GM18498 (cell line): ENCODE measurements around the gene TRPC4.
"Not testable (repeated sequence)": the region's sequence is repeated elsewhere in the genome, so short reads cannot be mapped to it uniquely, and the experiment has no call there.

Experiments
- ATAC-seq: cut with Tn5 transposase; IDR thresholded peaks from one replicate; pipeline ENCODE4 v1.9.1; 2021; ENCODE audit warnings: mild to moderate bottlenecking, moderate library complexity; ENCODE audit not compliant: unreplicated experiment

TRPC4 gene

GRCh38 chr13:37835392-37835791 is 34.2 kb downstream of the TRPC4 start:
- no peak for ATAC-seq

- ATAC-seq, result no peak
These were observed 36.2 kb downstream of the TRPC4 start for GRCh38 chr13:37833411-37833810.

GRCh38 chr13:37816276-37816675 is 53.3 kb downstream of the TRPC4 start:
- no peak for ATAC-seq

DNA sequence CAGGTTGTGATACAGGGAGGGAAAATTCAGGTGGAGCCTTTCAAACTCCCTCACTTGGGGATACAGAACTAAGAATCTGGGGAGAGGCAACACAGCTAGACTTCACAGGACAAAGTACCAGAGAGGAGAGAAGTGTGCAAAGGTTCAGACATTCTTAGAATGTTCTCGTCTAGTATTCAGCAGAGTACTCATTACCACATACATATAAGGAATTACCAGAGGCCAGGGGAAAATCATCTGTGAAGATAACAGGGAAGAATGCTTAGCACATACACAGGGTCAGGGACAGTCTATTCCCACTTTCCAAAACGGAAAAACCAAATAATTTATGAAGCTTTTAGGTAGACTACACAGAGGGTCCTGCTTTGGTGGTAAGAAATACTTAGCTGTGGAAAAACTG is 58.1 kb downstream of the TRPC4 start:
- ATAC-seq, result no peak

DNA sequence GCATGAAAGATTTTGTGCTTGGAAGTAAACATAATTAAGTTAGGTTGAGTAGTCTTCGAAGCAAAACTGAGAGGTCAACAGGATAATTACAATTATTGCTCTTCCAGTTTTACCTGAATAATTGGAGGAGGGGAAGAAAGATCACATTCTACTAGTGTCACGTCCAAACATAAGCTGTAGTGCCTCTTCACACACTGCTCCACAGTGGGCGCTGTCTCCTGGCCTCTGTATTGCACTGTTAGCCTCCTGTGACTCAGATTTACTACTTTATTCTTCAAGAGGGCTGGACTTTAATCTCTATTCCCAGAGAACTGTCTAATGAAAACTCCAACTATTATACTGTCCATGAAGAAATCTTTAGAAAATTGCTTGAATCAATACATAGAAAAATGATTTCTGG is 62.9 kb downstream of the TRPC4 start:
- no peak for ATAC-seq

GRCh38 chr13:37797631-37798030 is 71.9 kb downstream of the TRPC4 start:
- no peak for ATAC-seq

DNA sequence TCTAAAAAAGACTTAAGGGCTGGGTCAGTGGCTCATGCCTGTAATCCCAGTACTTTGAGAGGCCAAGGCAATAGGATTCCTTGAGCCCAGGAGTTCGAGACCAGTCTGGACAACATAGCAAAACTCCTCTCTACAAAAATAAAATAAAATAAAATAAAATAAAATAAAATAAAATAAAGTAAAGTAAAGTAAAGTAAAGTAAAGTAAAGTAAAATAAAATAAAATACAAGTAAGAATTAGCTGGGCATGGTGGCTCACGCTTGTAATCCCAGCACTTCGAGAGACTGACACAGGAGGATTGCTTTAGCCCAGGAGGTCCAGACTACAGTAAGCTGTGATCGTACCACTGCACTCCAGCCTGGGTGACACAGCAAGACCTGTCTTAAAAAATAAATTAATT is 72.8 kb downstream of the TRPC4 start:
- ATAC-seq, result not testable (repeated sequence)

- ATAC-seq, result no peak
These were observed 74.2 kb downstream of the TRPC4 start for GRCh38 chr13:37795326-37795725.

DNA sequence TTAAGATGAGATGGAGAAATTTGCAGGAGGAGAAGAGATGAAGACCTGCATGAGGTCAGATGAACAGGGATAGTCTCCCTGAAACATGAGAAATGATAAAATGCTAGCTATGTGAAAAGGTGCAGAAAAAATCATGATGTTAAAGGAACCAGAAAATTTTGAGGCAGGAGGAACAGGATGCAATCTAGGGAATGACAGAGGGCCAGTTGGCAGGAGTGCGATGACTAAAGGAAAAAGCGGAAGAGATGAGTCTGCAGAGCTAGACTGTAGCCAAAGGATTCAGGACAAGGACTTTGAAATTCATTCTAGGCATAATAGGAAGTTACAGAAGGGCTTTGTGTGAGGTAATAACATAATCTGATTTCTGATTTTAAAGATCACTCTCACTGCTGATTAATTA is 77.9 kb downstream of the TRPC4 start:
- ATAC-seq, result no peak

DNA sequence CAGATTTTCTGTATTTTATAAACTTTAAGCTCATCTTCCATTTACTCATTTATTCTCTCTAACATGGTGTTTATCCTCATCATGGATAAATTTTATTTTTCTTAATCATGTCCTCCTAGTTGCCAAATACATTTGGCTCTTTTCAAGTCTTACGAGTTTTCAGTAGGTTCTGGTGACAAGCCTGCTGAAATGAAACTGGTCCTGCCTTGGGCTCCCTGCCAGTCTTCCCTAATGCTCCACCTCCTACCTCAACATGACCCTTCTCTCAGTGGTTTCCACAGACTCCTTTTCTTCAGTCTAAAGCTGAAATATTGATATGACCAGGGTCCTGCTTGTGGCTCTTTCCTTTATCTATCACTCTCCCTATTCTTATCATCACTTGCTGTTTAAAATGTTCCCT is 81.2 kb downstream of the TRPC4 start:
- ATAC-seq, result no peak

- ATAC-seq, result no peak
These were observed 91.9 kb downstream of the TRPC4 start for GRCh38 chr13:37777676-37778075.

DNA sequence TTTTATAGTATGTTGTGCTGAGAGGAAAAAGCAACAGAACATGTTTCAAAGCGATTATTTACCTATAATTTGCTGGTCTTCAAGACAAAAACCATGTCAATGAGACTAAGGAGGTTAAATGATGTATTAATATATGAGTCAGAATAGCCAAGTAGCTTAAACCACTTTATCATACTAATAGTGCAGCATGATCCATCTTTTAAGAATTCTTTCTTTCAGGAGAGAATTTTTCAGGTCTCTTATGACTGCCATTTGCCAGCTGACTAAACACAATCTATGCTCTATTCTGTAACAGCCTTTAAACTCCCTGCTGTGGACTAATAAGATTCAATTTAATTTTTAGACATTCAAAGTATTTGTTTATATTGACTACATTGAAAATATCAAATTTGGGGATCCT is 93.7 kb downstream of the TRPC4 start:
- ATAC-seq, result no peak

DNA sequence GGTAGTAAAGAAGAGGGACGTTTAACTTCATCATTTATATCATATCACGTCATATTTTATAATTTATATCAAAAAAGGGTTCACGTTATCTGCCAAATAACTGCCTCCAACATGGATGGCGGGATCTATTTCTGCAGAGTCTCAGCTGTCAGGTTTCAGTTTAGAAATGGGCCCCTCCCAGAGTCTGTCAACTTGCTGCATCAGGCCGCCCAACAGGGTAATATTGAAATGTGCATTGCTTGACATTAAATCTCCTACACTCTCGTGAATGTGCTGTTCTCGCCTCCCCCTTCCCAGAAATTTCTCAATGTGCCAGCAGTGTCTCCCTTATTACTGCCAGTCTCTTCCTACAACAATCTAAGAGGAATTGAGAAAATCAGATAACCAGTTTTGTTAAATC is 96.9 kb downstream of the TRPC4 start:
- no peak for ATAC-seq

DNA sequence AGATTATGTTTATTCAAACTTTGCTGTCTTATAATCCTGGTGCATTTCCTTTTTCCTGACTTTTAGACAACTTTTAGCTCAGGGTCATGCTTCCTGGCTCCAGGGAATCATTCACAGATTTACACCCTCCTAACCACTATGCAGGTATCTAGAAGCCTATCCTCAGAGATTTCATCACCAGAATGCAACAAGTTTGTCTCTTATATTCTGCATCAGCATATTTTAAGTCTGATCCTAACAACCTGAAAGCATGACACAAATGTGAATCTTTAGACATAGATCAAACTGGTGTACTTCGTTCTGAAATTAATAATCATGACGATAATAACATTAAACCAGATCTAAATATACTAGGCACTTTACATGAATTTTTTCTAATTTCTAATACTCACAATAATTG is 100.0 kb downstream of the TRPC4 start:
- no peak for ATAC-seq

DNA sequence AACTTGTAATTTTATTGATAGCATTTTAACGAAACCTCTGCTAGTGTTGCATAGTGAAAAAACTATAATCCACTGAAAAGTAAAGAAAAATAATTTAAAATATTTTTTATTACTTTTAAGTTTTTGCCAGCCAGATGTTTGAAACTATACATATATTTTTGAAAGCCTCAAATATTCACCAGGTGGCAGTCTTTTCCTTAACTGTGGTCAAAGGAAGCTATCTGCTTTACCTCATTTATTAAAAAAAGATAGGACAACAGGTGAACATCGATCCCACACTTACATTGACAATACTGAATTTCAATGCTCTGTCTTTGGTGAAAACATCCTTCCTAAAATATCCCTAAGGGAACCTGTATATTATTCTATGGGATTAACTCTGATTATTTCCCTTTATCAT is 100.5 kb downstream of the TRPC4 start:
- no peak for ATAC-seq

DNA sequence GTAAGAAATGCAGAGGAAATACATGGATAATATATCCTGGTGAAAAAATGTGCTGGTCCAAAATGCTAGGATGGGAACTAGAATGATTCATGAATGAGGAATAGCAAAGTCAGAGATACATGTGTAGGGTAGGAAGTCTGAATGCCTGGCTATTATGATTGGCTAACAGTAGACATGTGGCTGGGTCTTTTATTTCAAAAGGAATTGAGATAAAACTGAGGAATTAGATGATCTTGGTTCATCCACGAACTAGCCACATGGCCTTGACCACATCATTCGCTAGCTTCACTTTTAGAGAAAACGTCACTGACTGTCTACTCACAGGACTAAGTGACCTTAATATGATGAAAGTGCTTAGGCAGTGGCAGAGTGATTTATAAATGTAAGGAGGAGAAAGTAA is 103.1 kb downstream of the TRPC4 start:
- no peak for ATAC-seq

DNA sequence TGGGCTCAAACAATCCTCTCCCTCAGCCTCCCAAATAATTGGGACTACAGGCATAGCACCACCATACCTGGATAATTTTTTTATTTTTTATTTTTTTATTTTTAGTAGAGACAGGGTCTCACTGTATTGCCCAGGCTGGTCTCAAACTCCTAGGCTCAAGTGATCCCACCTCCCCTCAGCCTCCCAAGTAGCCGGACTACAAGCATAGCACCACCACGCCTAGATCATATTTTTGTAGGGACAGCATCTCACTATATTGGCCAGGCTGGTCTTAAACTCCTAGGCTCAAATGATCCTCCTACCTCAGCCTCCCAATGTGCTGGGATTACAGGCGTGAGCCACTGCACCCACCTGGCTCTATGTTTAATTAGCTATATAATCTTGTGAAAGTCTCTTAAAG is 114.2 kb downstream of the TRPC4 start:
- no peak for ATAC-seq

DNA sequence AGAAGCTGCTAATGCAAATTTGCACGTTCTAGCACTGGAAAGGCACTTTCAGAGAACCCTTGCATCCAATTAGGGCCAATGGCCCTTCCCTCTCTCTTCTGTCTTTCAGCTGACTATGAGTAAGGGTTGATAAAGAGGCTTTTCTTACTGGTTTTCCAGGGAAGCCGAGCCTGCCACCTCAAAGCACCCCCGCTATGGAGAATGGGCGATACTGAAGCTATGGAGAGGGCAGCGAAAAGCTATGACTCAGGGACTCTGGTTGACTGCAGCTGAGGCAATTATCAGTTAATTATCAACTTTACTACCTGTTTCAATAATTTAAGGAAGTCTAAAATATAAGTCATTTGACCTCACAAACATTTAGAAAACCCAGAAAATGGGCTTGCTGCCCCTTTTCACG is 115.8 kb downstream of the TRPC4 start:
- ATAC-seq, result no peak

DNA sequence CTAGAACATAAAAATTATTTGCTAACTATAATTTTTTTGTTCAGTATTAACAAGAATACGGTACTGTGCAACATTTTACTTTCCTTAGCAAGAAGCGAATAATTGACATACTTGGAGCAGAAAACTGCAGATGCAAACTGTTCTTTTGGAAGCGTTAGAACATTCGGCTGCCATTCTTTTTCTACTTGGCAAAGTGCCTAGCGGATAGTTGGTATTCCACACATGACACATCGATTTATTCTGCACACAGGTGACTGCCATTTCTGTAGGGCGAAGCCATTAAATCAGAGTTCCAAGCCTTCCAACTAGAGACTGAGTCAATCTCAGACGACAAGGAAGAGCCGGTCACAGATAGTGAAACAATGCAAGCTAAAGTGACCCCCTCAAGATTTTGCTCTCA is 117.4 kb downstream of the TRPC4 start:
- no peak for ATAC-seq

DNA sequence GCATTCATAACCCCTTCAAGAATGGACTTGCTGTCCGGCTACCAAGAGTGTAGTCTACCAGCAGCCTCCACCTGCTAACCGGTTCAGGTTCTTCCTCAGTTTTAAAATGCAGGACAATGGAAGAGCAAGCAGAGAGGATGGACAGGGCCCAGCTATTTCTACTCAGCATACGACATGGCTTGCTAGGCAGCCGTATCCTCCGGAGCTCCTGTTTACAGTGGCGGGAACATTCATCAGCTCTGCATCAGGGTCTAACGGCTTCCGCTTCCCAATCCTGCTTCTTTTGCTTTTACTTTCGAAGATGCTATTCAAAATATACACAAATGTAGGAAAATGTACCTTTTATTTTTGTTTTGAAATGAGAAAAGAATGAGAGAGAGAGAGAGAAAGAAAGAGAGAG is 118.5 kb downstream of the TRPC4 start:
- ATAC-seq, result no peak

- ATAC-seq, result no peak
These were observed 120.7 kb downstream of the TRPC4 start for GRCh38 chr13:37748913-37749312.

- ATAC-seq, result no peak
These were observed 122.4 kb downstream of the TRPC4 start for GRCh38 chr13:37747071-37747612.

GRCh38 chr13:37741536-37741935 is 128.0 kb downstream of the TRPC4 start:
- ATAC-seq, result no peak

GRCh38 chr13:37736045-37736444 is 133.5 kb downstream of the TRPC4 start:
- ATAC-seq, result no peak
